Stimulated activated CD8-positive, alpha-beta memory T cell treated with anti-CD3 and anti-CD28 coated beads, Interleukin-15, amount 100 ng/mL, for 1 hour (primary cell): Measurements from ENCODE around the gene NACC2.

Source experiments
- DNase-seq: peaks from one replicate; pipeline ENCODE4 v3.0.0-alpha.2; 2020; ENCODE audit warnings: low read depth

NACC2 gene

DNA sequence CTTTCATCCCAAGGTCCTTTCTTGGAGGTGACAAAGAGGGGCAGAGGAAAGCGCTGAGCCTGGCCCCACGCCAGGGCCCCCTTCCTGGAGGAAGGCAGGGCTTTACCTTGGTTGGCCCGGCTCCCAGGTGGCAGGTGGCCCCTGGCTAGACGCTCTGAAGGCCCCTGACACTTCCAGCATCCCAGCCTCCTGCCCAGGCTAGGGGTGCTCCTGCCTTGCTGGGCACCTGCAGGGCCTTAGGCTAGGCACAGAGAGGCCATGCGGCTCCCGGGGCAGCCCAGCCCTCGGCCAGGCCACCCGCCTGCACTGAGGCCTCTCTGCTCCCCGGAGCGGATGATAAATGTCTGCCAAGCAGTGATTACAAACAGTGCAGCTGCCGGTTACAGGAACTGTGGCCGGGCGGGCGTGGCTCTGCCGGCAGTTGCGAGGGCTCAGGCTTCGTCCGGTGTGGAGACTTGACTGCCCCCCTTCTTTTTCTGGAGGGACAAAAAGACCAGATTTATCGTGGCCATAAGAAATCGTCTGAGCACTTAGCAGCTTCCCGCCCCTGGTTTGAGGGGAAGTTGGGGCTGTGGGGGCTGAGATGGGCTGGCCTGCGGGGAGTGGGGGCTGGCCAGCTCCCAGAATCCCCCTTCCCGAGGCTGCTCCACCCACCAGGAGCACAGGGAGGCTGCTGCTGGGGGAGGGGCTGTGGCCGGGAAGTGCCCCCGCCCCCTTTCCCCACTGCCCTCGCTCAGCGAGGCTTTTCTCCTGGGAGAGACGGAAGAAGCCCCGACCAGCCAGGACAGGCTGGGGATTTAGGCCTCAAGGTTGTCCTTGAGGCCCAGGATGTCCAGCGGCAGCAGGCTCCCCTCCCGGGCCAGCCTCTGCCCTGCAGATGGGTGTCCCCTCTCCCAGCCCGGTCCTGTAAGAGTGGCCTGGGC, 102.3 kb downstream of the NACC2 start:
- no peak for DNase-seq

DNA sequence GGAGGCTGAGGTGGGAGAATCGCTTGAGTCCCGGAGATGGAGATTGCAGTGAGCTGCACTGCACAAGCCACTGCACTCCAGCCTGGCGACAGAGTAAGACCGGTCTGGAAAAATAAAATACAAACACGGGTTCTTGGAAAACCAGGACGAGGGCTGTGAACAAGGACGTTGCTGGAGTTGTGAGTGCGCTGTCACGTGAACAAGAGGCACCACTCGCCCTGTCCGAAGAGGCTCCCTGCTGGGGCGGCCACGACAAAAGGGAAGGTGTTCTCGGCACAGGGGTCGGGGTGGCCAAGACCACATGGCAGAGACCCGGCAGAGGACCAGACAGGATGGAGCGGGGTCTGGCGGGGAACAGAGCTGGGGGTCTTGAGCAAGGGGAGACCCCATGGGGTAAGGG, 103.3 kb downstream of the NACC2 start:
- no peak for DNase-seq

DNA sequence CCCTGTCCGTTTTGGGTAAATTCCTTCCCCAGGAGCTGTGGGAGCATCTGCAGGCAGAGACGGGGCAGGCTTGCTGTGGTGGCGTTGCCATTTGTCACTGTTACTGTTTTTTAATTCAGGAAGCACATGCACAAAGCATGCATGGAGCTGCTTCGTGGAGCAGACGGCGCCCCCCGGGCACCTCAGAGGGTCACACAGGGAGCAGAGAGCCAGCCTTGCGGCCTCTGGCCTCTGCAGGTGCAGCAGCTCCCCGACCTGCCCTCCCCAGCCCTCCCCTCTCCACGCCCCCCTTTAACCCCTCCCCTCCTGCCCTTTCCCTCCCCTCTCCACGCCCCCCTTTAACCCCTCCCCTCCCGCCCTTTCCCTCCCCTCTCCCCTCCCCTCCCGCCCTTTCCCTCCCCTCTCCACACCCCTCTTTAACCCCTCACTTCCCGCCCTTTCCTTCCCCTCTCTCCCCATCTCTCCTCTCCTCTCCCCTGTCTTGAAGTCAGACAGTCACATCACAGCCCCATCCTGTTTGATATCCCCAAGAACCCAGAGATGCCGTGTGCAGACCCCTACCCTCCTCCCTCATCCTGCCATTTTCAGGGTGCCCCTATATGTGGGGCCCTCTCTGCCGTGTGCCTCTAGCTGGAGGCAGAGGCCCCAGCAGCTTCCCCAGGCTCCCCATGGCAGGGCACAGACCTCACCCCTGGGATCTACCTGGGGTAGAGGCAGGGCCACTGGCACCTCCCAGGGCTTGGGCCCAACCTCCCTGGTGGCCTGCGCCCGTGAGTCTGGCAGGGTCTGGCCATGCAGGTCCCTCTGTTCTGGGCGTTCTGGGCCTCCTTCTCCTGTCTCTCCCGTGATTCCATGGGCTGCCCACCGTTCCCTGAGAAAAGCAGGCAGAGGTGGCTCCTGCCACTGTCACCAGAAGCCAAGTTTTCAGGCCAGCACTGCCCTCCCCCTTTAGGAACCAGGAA, 104.3 kb downstream of the NACC2 start:
- no peak for DNase-seq

DNA sequence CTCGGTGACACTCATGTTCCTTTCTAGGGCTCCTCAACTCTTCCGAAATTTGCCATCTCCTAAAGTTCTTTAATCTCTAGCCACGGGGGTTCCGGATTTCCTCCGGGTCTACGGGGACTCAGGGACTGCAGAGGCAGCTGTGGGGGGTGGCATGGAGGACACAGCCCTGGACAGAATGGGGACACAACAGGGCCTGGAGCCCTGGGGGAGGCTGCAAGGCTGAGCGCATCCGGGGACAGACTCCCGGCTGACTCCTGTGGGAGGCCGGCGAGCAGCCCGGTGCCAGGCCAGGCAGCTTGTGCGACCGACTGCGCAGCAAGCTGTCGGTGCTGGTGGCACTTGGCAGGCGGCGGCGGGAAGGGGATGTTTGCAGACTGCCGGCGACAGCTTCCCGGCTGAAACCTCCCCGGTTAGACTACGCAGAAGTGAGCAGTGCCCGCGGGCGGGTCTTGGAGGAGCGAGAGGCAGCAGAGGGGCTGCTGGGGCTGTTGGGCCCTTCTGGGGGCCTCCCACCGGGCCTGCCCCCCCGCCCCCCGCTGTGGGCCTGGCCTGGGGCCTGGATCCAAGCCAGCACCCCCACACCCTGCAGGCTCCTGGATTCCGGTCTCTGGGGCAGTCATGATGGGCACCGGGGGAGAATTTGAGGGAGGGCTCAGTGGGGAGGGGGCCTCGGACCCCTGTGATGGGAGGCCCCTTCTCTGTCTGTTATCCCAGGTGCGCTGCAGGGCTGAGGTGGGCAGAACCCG, 105.2 kb downstream of the NACC2 start:
- DNase-seq: no peak

DNA sequence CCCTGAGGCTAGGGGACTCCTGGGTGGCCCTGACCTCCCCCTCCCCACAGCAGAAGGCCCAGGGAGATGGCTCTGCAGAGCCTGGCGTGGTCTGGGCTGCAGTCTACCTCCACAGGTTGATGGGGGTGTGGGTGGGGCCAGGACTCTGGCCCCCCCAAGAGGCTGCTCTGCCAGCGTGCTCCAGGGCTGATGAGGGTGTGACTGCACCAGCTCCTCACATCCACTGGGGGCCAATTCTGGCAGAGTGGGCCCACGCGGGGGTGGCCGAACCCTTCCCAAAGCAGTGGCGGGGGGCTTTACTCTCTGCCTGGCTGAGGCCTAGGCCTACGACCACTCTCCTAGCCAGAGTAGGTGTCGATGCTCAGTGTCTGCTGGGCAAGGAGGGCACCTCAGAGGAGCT, 105.9 kb downstream of the NACC2 start:
- no peak for DNase-seq

DNA sequence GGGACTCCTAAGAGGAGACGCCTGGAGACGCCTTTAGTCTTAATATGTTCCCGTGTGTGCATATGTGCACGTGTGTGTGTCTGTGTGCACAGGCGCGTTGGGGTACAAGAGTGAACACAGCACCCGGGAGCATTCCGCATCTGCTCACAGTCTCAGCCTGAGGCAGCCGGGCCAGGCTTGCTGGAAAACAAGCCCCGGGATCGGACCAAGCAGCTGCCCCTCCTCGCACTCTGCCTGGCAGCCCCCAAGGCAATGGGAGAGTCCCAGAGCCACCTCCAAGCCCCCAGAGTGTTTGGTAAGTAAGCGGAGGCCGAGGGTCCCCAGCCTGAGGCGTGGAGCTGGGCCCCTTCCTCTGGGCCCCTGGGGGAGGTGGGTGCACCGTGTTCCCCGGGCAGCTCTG, 106.6 kb downstream of the NACC2 start:
- DNase-seq: no peak

DNA sequence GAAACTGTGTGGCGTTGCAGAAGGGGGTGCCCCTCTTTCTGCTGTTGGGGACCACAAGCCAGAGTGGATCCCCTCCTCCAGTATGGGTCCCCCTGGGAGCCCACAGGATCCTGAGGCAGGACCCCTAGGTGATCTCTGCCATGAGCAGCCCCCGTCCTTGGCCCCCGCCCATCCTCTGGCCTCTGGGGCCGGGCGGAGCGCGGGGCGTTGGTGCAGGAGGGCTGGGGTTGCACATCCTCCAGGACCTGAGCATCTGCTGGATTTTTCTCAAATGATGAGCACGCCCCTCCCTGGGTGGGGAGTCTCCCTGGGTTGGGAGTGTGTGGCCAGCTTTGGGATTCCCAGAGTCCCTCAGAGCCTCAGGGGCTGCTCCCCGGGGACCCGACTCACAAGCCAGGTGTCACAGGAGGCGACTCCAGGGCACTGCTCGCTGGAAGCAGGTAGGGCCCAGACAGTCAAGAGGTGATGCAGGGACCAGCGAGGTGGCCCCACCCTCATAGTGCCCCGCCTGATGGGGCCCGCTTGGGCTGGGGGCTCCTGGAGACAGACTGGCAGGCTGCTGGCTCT, 107.2 kb downstream of the NACC2 start:
- no peak for DNase-seq

DNA sequence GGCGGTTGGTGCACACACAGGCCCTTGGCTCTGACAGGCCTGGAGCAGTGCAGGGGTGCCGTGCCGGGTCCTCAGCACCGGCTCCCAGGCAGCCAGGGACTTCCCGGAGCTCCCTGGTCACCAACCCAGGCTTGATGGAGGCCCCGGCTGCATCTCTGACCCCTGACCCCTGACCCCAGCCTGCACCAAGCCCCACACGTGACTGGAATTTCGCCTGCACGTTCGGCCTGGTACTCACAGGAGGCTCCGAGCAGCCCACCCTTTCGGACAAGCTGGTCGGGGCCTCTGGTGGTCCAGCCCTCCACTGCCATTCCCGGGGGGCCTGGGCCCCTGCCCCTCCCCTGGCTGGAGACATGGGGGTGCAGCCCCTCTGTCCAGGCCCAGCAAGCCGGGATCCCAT, 108.5 kb downstream of the NACC2 start:
- DNase-seq: no peak

DNA sequence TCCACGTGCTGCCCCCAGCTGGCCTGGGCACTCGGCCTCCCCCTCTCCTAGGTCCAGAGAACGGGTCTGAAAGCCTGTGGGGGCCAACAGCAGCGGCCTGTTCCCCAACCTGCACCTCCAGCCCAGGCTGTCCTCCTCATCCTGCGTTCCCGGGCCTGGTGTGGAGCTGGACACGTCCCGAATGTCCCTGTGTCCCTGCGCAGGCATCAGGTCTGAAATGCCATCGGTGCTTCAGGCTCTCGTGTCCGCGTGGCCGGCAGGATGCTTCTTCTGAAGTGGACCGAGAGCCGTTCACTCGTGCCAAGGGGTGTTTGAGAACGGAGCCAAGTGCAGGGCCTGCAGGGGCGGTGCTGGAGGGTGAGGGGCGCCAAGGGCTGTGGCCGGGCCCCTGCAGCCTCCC, 109.2 kb downstream of the NACC2 start:
- DNase-seq: no peak

DNA sequence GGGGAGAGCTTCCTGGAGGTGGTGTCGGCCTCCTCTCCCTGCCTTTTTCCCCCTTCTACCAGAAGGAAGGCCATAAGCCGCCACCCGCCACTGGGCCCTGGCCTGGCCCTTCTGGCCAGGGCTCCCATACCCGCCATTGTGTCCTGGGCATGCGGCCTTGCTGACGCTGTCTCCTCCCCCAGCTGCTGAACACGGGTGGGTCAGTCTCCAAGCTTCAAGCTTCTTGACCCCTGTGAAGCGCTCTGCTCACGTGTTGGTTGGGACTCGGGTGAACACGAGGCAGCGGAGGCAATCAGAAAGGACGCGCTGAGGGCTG, 109.7 kb downstream of the NACC2 start:
- no peak for DNase-seq

DNA sequence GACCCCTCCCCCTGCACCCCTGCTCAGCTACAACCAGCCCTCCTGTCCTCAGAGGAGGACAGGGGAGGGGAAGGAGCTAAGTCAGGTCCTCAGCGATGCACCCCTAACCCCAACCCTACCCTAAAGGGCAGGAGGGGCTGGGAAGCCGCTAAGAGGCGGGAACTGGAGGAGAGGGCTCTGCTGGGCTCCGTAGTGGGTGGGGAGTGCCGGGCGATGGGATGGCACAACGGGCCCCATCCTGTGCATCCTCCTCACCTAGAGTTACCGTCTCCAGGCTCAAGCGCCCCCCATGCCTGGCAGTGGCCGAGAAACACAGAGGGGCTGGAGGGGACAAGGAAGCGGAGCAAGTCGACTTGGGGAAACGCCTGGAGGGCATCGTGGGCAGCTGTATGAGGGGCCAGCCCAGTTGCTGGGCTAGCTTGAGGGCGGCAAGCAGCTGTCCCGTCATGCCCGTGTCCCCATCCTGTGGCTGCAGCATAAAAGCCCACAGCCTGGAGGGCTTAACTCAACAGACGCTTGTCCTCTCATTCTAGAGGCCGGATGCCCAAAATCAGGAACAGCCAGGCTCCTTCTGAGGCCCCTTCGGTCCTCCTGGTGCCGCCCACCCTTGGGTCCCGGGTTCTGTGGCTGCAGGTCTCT, 110.9 kb downstream of the NACC2 start:
- DNase-seq: no peak

DNA sequence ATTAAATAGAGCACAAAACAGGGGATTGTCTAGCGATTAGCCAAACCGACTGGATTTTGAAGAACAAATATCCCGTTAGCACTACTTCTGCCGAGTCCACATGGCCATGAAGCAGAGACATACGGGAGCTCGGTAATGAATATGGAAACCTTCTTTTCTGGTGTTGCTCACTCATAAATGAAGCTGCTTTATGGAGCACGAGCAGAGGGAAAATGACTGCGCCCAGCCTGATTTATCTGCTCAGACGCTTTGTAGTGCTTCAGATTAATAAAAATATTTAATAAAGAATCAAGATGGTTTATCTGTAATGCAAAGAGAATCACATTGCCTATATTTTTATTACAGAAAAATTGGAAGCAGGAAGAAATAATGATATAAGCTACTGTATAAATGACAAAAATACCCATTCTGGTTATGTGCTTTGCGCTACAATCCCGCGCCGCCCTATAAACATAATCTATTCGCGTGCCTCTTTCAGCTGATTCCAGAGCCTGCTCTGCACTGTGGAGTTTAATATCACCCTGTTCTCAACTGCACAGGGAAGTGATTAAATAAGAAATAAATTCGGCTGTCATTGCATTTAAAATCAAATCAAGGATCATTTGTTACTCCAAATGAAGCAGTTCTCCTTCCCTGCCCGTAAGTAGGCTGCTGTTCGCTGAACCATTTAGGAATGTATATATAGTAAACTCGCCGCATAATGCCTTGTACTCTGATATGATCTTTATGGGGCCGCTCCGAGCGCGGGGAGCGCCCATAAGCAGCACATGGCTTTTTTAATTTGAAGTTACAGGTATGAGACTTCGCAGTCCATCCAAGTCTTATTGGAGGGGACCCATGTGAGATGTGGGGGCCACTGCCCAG, 111.6 kb downstream of the NACC2 start:
- no peak for DNase-seq

DNA sequence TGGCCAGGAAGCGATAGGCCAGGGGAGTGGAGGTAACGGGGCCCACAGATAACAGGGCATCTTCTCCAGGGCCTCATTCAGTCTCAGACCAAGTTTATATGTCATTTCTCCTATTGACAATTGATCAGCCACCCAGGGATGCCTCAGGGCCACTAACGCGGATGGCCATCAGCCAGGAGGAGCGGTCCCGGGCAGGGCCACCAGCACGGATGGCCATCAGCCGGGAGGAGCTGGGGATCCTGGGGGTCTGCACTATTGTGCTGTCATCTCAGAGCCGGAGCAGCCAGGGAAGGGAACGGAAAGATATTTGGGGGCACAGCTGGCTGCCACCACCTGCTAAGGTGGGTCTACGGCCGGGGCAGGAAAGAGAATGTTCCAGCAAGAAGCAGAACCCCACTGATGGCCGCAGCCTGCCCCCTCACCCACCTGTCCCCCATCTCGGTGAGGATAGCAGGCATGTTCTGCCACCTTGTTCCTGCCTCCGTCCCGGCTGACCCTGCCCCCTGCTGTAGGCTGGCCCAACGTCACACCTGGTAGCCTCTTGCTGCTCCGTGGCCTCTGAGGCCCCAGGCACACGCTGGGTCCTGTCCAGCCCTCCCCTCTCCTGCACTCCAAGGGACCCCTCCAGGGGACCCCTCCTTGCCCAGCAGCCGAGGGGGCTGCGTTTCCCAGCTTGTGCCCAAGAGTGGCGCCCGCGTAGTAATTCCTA, 112.4 kb downstream of the NACC2 start:
- no peak for DNase-seq

DNA sequence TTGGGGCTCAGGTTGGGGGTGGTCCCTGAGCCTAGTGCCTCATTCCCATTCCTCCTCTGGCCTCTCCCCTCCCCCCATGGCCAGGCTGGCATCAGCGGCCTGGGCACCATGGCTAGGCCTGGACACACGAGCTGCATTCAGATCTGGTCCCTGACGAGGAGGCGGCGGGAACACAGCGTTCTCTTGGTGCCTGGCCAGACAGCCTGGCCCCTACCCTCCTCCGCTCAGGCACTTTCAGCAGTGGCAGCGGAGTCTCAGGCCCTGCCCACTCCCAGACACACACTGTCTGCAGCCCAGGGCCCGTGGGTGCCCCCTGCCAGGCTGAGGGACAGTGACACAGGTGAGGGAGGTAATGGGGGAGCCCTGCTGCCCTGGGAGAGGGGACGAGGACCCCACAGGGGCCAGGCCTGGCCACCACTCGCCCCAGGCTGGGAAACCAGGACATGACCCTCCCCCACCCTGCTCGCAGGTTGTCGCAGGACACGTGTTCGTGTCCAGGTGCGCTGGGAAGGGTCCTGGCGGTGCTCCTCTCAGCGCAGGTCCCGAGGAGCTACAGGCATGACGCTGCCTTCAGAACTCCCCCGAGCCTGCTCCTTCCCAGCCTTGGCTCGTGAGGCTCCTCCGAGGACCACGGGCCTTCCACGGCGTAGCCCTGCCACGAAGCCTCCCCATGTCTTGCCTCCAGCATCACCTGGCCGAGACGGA, 114.0 kb downstream of the NACC2 start:
- no peak for DNase-seq

DNA sequence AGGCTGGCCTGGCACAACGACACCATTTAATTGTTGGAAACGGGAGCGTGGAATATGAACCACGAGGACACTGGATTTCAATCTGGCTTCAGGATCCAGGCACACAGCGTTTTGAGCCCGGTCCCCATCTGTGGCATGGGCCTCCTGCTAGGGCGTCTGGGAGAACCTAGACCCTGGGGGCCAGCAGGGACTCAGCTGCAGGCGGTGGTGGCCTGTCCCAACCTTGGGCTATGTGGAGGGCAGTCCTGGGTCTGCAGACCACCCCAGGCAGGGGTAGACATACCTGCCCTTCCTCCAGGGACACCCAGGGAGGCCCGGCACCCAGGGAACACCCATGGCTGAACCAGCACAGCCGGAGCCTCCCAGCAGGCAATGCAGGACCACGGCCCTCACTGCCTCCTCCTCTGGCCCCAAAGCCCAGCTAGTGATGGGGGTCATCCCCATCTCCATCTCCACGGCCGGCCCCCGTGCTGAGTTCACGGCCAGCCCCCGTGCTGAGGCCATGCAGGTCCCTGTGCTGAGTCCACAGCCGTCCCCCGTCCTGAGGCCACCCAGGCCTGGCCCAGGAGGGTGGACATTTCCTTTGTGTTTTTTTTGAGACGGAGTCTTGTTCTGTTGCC, 115.4 kb downstream of the NACC2 start:
- no peak for DNase-seq

DNA sequence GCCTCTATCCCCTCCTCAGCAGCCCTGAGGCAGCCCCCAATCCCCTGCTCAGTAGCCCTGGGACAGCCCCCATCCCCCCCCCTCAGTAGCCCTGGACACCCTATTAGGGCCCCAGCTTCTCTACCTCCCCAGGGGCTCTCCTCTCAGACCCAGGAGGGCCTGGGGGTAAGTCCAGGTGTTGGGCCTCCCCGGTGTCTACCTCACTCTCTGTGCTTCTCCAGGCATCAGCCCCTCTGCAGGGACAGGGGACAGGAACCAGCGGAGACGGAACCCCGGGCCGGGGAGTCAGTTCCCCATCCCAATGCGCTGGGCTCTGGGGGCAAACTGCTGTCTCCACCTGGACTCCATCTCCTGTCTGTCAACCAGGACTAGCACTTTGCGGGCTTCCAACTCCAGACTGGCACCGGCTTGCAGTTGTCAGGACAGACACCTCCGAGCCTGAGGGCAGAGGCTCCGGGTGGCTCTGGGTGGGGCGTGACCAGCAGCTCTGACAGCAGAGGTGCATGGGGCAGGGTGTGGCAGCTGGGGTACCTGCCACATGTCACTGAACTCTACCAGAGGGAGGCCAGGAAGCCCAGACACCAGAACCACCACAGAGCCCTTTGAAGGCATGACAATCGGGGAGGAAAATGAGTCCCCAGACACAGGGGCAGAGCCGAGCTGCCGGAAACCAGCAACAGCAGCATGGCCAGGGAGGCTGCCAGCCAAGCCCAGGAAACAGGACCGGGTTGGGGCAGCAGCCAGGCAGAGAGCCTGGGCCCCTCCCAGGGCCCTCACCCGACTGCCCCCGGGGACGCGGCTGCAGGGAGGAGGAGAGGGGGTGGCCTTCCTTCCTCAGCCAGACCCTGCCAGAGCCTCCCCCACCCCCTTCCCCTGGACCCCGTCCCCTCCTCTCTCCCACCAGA, 116.2 kb downstream of the NACC2 start:
- DNase-seq: no peak

DNA sequence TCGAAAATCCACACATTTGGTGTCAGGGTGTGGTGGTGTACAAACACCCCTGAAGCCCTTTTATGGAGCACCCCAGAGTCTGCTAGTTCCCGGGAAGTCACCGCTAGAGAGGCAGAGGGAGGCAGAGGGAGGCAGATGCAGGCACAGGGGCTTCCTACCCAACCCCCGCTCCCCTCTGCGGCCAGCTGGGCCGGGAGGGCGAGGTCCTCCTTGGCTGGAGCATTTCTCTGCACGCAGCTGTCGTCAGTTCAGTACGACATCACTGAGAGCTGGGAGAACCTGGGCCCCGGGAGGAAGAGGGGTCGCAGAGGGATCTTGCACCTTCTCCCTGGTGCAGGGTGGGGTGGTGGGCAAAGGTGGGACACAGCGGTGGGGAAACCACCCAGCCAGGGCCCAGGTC, 118.1 kb downstream of the NACC2 start:
- DNase-seq: no peak

DNA sequence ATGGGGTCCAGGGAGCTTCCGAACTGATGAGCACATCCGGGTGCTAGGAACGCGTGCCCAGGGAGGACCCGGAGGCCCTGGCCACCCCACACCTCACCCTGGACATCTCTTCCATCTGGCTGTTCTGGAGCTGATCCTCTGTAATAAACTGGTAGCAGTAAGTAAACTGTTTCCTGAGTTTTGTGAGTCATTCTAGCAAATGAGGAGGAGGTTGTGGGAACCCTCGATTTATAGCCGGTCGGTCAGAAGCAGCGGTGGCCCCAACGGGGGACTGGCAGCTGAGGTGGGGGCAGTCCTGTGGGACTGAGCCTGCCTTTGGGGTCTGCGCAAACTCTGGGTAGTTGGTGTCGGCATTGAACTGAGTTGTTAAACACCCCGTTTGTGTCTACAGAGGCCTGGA, 118.6 kb downstream of the NACC2 start:
- DNase-seq: no peak
